Fibroblast of upper back skin (primary cell): ENCODE data around the gene FBXO17.
A peak's percentile ranks its signal among the peaks of the same experiment; 100 is the strongest.

Experiments
- DNase-seq: peaks from one replicate; pipeline ENCODE4 v3.0.0-alpha.2; 2013

The FBXO17 gene

DNA sequence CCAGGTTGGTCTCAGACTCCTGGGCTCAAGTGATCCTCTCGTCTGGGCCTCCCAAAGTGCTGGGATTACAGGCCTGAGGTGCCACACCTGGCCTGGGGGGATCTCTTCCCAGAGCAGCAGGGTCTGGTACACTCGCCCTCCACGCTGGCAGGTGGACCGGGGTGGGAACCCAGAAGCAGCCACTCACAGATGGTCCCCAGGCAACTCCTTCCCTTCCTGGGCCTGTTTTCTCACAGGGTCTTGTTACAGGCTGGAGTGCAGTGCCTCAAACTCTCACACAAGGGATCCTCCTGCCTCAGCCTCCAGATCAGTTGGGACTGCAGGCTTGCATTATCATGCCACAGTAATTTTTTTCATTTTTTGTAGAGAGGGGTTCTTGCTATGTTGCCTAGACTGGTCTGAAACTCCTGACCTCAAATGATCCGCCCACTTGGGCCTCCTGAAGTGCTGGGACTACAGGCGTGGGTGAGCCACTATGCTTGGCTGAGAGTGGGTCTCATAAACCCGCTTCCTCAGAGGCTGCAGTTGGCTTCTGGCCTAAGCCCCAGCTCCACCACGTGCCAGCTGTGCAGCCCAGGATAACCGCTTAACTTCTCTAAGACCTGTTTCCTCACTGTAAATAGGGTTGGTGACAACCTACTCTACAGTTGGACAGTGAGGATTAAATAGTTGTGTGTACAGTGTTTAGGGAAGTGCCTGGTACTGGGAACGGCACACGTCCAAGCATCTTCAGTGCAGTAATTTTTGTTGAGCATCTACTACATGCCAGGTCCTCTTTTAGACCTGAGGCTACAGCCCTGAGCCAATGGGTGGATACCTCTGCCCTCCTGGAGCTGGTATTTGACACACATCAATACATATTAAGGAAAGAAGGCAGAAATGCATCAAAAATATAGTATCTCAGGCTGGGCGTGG, 62.7 kb downstream of the FBXO17 start:
- DNase-seq, result no peak

GRCh38 chr19:38911388-38912001, 64.0 kb downstream of the FBXO17 start:
- no peak for DNase-seq

GRCh38 chr19:38910488-38910887, 65.1 kb downstream of the FBXO17 start:
- DNase-seq, result no peak

DNA sequence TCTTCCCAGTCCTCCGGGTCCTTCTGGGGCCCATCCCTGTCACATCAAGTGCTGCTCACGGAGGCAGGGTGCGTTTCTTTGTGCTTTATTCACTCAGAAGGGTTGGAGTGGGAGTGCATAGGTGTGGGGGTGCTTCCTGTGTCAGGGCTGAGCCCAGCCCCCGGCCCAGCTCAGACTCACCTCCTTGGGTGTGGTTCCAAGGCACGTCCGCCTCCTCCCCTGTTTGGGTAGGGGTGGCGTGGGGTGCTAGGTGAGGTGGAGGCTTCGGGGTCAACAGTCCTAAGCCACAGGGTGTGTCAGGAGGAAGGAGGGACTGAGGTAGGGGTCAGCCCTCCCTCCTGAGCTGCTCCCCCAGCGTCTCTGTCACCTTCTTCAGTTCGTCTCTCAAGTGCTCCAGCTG, 66.6 kb downstream of the FBXO17 start:
- DNase-seq, result no peak

DNA sequence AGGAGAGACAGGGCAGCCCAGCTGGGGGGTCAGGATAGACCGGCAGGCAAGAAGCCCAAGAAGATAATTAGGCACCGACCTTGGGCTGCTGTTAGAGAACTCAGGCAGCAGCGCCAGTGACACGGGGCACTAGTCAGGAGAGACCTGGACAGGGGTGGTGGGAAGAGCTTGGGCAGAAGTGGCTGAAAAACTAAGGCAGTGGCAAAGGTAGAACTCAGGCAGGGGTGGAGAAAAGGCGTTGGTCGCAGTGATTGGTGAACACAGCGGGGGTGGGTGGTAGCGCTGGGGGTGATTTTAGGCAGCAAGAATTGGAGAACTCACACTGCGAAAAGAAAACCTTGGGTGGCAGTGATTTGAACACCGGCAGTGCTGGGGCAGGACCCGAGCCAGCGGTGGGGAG, 67.9 kb downstream of the FBXO17 start:
- no peak for DNase-seq

- no peak for DNase-seq
Measured at GRCh38 chr19:38907227-38907626, 68.3 kb downstream of the FBXO17 start.

DNA sequence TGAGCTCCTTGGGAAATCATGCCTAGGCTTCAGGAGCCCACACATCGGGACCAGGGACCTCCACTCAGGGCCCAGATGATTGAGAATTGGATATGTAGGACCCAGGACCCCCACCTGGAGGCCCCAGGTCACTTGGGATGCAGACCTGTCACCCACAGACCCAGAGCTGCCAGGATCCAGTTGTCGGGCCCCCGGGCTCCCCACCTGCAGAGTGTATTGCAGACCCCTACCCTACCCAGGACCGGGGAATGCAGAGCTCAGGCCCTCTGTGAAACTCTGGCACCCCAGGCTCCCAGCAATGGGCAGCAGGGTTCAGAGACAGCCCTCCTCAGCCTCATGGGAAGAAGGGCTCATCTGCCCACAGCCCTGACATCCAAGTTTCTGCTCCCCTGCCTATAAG, 69.9 kb downstream of the FBXO17 start:
- DNase-seq, result no peak

GRCh38 chr19:38904581-38905539, 70.7 kb downstream of the FBXO17 start:
- DNase-seq, result no peak

DNA sequence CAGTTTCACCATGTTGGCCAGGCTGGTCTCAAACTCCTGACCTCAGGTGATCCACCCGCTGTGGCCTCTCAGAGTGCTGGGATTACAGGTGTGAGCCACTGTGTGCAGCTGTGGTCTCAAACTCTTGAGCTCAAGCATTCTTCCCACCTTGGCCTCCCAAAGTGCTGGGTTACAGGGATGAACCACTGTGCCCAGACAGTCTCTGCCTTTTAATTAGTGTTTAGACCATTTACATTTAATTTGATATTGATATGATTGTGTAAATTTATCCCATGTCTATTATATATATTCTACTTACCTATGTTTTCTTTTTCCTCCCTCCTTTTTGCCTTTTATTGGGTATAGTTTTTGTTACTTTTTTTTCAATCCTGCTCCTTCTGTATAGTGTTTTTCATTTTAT, 73.9 kb downstream of the FBXO17 start:
- no peak for DNase-seq

GRCh38 chr19:38900743-38901190, 74.8 kb downstream of the FBXO17 start:
- DNase-seq, result no peak

DNA sequence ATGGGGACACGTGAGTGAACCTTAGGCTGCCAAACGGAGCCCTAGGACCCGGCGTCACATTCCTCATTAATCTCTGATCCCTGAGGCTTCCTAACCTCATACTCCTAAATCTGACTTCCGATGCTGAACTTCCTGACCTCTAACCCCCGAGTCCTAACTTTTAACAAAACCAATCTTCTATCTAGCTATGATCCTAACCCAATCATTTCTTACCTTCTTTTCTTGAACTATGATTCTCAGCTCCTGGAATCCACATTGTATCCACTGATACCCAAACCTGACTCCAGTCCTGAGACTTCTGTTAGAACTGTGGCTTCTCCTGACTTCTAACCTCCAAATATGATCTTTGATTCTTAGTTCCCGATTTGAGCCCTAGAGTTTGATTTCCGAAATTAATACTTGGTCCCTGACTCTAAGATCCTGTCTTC, 75.3 kb downstream of the FBXO17 start:
- no peak for DNase-seq

DNA sequence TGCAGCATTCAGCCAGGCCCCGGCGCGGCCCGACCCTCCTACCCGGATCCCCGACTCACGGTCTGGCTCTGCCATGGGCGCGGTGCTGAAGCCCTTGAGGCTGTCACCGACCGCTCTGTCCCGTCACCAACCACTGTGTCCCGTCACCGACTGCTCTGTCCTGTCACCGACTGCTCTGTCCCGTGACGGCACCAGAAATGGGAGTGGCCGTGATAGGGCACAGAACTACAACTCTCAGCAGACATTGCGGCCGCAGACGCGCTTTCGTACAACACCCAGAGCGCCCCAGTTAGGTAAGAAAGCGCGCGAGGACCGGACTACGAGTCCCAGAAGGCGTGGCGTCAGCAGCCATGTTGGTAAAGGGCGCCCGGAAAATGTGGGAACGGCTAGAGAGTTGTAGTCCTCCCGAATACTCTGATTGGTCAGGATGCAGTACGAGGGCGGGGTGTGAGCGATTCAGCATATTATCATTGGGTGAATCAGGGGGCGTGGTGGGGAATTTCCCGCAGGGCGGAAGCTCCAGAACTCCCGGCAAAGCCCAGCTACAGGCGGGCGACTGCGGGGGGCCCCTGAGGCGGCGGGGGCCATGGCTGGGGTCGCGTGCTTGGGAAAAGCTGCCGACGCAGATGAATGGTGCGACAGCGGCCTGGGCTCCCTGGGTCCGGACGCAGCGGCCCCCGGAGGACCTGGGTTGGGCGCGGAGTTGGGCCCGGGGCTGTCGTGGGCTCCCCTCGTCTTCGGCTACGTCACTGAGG, 75.9 kb downstream of the FBXO17 start, which contains the start of the genes NFKBIB and SIRT2:
TSS of gene NFKBIB (plus strand) at position 523 of the 755 bp plus-strand sequence. CDS start at position 587, 64 bp downstream.
TSS of gene SIRT2 (minus strand) at position 172 of the 755 bp plus-strand sequence. CDS start at position 75, 97 bp downstream.
- peak; percentile 100 for DNase-seq

GRCh38 chr19:38898788-38899446, 76.6 kb downstream of the FBXO17 start:
- no peak for DNase-seq

DNA sequence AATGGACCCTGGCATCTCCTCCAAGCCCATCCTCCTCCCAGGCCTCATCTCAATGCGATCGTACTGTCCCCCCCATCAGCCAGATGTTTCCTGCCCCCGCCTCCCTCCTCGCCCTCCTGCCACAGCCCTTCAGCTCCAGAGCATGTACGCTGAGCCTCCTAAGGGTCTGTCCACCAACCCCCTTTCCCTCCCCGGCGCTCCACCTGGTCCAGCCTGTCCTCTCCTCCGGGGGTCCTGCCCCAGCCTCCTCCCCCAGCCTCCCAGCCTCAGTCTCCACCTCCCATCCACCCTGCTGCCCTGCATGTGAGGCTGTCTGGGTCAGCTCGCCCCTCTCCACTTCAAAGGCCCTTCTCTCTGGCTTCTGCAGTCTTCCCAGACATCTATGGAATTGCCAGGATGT, 80.6 kb downstream of the FBXO17 start:
- DNase-seq, result no peak

GRCh38 chr19:38893341-38893771, 82.2 kb downstream of the FBXO17 start:
- DNase-seq, result no peak

DNA sequence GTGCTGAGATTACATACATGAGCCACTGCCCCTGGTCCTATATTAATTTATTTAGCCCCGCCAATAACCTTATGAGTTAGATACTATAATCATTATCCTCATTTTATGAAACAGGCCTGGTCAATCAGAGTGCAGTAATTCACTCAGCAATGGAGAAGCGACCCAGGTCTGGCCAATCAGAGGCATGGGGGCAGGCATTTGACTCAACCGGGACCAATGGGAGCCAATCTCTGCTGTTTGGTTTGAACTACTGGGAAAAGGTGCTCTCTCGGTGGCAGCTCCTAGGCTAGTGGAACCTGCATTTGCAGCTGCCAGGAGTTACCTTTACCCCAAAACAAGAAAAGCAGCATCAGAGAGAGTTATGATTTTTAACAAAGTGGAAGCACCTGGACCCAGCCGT, 82.7 kb downstream of the FBXO17 start:
- no peak for DNase-seq

- no peak for DNase-seq
Measured at GRCh38 chr19:38891771-38892170, 83.8 kb downstream of the FBXO17 start.
